K562 (cell line): ENCODE measurements around the gene GCC1. TPM values are rescaled to one million over a fixed set of nuclear protein-coding genes. Genes with fewer than 3 reads are reported as not detected.
A peak's percentile ranks its signal among the peaks of the same experiment; 100 is the strongest.

ENCODE experiments used
- ATAC-seq: fragments of 200-7000 bp; cut with Tn5 transposase; 3 replicates; pipeline ENCODE4 v1.9.1; 2020; ENCODE audit warnings: moderate library complexity
- BruUV-seq: library from RNA; stranded (reverse); fragments of 400-500 nt; replicated peaks from 2 replicates; lab custom pipeline; 2021; lab: Mats Ljungman, UMichigan
- CTCF ChIA-PET: fragments of 300-600 bp; formaldehyde crosslinking; extraction: SDS; loops from one replicate; lab custom pipeline; 2021; ENCODE audit warnings: low intra/inter-chr PET ratio; lab: Yijun Ruan, JAX
- POLR2A ChIA-PET: fragments of 300-600, 350-650 bp; sonication (Branson Sonifier 250); formaldehyde crosslinking; extraction: SDS; loops from one replicate; lab custom pipeline; 2021; ENCODE audit warnings: antibody characterized with exemption, inconsistent platforms; lab: Yijun Ruan, JAX
- DNase-seq, 4 experiments: peaks; one replicate each; pipeline versions ENCODE4 v3.0.0 to v3.0.0-alpha.2; 2011 to 2018; ENCODE audit warnings: low spot score in 3 of 4, mixed read lengths in 3 of 4; ENCODE audit errors: extremely low read depth in 1 of 4
- FAIRE-seq: peaks from 2 replicates; lab custom pipeline; 2011; peaks lifted over from hg19 to GRCh38; lab: Jason Lieb, UNC
- H2AFZ ChIP-seq: 2 replicates; pipeline ENCODE4 v1.6.0; 2011; ENCODE audit warnings: low read depth, low read length, control low read depth, inconsistent platforms
- H3K27ac ChIP-seq: fragments of 200-600 bp; 3 replicates; pipeline ENCODE4 v1.8.0; 2011; ENCODE audit warnings: low read depth, mild to moderate bottlenecking, control low read depth, inconsistent platforms, low read length, moderate library complexity, mixed read lengths; ENCODE audit errors: extremely low read depth
- H3K27me3 ChIP-seq, 2 experiments: fragments of 300-600 bp in 1 of 2; 2 replicates in 1 of 2; 3 replicates in 1 of 2; pipeline versions ENCODE4 v1.6.0 to v1.8.0; 2011; ENCODE audit warnings: inconsistent platforms in 2 of 2, low read length in 2 of 2, mild to moderate bottlenecking in 1 of 2, mixed read lengths in 1 of 2, moderate library complexity in 1 of 2; ENCODE audit not compliant: control insufficient read depth in 2 of 2, insufficient read depth in 2 of 2
- H3K36me3 ChIP-seq: fragments of 300-600 bp; 3 replicates; pipeline ENCODE4 v1.8.0; 2011; ENCODE audit warnings: mild to moderate bottlenecking, low read length, inconsistent platforms; ENCODE audit not compliant: control insufficient read depth, insufficient read depth
- H3K4me1 ChIP-seq, 2 experiments: fragments of 200-600 bp in 1 of 2; replicated peaks in 1 of 2; 2 replicates in 1 of 2; 3 replicates in 1 of 2; pipeline versions ENCODE4 v1.5.1 to v1.8.0; 2011; ENCODE audit warnings: inconsistent platforms in 2 of 2, low read length in 2 of 2, mild to moderate bottlenecking in 1 of 2, mixed read lengths in 1 of 2, moderate library complexity in 1 of 2; ENCODE audit not compliant: control insufficient read depth in 2 of 2, insufficient read depth in 2 of 2
- H3K4me2 ChIP-seq: 2 replicates; pipeline ENCODE4 v1.6.1; 2011; ENCODE audit warnings: low read length, control low read depth, inconsistent platforms, mixed read lengths; ENCODE audit not compliant: insufficient read depth
- H3K4me3 ChIP-seq: fragments of 200-600 bp; sonication (generic), shearing (Covaris generic); 2 replicates; pipeline ENCODE4 v1.5.1; 2016; ENCODE audit warnings: control low read depth, inconsistent platforms
- H3K79me2 ChIP-seq: fragments of 200-600 bp; 3 replicates; pipeline ENCODE4 v1.8.0; 2011; ENCODE audit warnings: low read length, inconsistent platforms; ENCODE audit not compliant: control insufficient read depth, insufficient read depth
- H3K9ac ChIP-seq, 2 experiments: 2 replicates each; pipeline versions ENCODE4 v1.6.0 to v1.6.1; 2011; ENCODE audit warnings: low read depth in 2 of 2, low read length in 2 of 2, control low read depth in 1 of 2, inconsistent platforms in 1 of 2, mild to moderate bottlenecking in 1 of 2, mixed read lengths in 1 of 2; ENCODE audit not compliant: insufficient read depth in 1 of 2
- H3K9me1 ChIP-seq: one replicate; pipeline ENCODE4 v1.6.0; 2011; ENCODE audit warnings: inconsistent platforms, mild to moderate bottlenecking, low read length, moderate library complexity; ENCODE audit not compliant: control insufficient read depth, insufficient read depth
- H3K9me3 ChIP-seq: replicated peaks from 2 replicates; pipeline ENCODE4 v1.5.1; 2011; ENCODE audit warnings: low read depth, low read length, inconsistent platforms; ENCODE audit not compliant: control insufficient read depth, insufficient read depth
- H4K20me1 ChIP-seq: replicated peaks from 2 replicates; pipeline ENCODE4 v1.6.1; 2011; ENCODE audit warnings: low read length, inconsistent platforms, mixed read lengths; ENCODE audit not compliant: control insufficient read depth, insufficient read depth
- ARID3B ChIP-seq: fragments of 250-450 bp; sonication (Bioruptor Pico); IDR thresholded peaks from 2 replicates; pipeline ENCODE4 v1.4.0; 2020; ENCODE audit warnings: borderline replicate concordance
- ATF6 ChIP-seq: sonication (generic); formaldehyde crosslinking; IDR thresholded peaks from 2 replicates; pipeline ENCODE4 v1.4.0; 2020; ENCODE audit warnings: mild to moderate bottlenecking, missing genetic modification reagents
- DLX4 ChIP-seq: fragments of 250-450 bp; sonication (Bioruptor Pico); IDR thresholded peaks from 2 replicates; pipeline ENCODE4 v1.6.1; 2021; ENCODE audit warnings: mild to moderate bottlenecking
- NFE2 ChIP-seq: IDR thresholded peaks from 2 replicates; pipeline ENCODE4 v1.6.1; 2014; ENCODE audit warnings: antibody characterized with exemption, low read depth
- ZNF589 ChIP-seq: fragments of 200-800 bp; sonication (Bioruptor generic); IDR thresholded peaks from 2 replicates; pipeline ENCODE4 v1.6.1; 2016; ENCODE audit warnings: low read depth, missing genetic modification characterization, missing compliant biosample characterization
- WGBS: fragments of 100-300 bp; shearing (Covaris generic); methylation state at CpG from one replicate; pipeline ENCODE4 v1.1.6; 2016; ENCODE audit warnings: low coverage, mixed read lengths; ENCODE audit not compliant: insufficient coverage; ENCODE audit errors: missing lambda C conversion rate; 5-methylcytosine and 5-hydroxymethylcytosine counted together
- in situ Hi-C: fragments of 300-500 bp; cut with MboI; formaldehyde crosslinking; loops from 4 replicates; pipeline ENCODE4 v1.15.0; 2018; ENCODE audit warnings: inconsistent platforms, mixed read lengths
- intact Hi-C: fragments of 100-400 bp; cut with micrococcal nuclease; formaldehyde crosslinking; loops from 2 replicates; pipeline ENCODE4 v1.14.2; 2022
- polyA plus RNA-seq, 8 experiments: library from polyadenylated mRNA; depleted of rRNA in 4 of 8; stranded (reverse) in 5 of 8; unstranded in 3 of 8; fragments of >200 nt; fragmentation: Nextera tagmentation in 2 of 8; fragmentation: Illumina TruSeq in 1 of 8; extraction: Ambion mirVana in 2 of 8; extraction: Trizol in 1 of 8; gene quantifications; 2 replicates each; pipeline versions ENCODE4 v1.2.1 to v1.2.3, GENCODE V29; 2011 to 2014; ENCODE audit warnings: inconsistent platforms in 1 of 8, missing spikeins in 1 of 8
- total RNA-seq, 7 experiments: library from RNA; depleted of rRNA in 6 of 7; stranded (reverse); fragments of >200 nt in 6 of 7; fragmentation: Illumina TruSeq in 2 of 7; extraction: Trizol in 2 of 7; gene quantifications; 2 replicates each; pipeline versions ENCODE4 v1.2.1 to v1.2.3, GENCODE V29; 2011 to 2021; ENCODE audit warnings: low replicate concordance in 1 of 7

Gene GCC1
- total and polyA plus RNA-seq, 9 of the 15 experiments (the other 6 are each of a cell fraction or from before 2014, with no cell fraction given): 1.9 to 19.8 (median 10.9) TPM

GRCh38 chr7:127587663-127588018 lies 2.2 kb upstream of the GCC1 start (continued):
- no peak for TF ChIP-seq DLX4 (CRISPR knock-in tag)
- TF ChIP-seq ATF6 (CRISPR knock-in tag): 0 out of 2 replicates have a peak, but pooled peaks have one; percentile 28
- TF ChIP-seq, all 486 proteins: peak for 23

GRCh38 chr7:127586346-127586745 lies 950 bp upstream of the GCC1 start:
- no peak for DNase-seq
- H3K9ac ChIP-seq: no peak overlapping the region
- peak; percentile 9; the same call in 1 of the 2 replicates for TF ChIP-seq ZNF589 (CRISPR knock-in tag)
- TF ChIP-seq NFE2: no peak
- TF ChIP-seq ARID3B (CRISPR knock-in tag): no peak
- TF ChIP-seq, all 486 proteins: peak for 1
- in situ Hi-C loops (no loop called here), intact Hi-C loops (loop anchor here (5.0 kb wide), 1 partner anchor 66 kb away; the partner anchor contains the start of gene SND1)
- peaks cover 43% of the 10 kb centered on the region for H3K36me3 ChIP-seq
- H3K4me1 ChIP-seq: peaks cover 28 to 55% of the 10 kb centered on the region in 2 experiments; a peak in 4 of 5 replicates
- ATAC-seq: no peak
- H3K9me3 ChIP-seq: peaks cover 6% of the 10 kb centered on the region; the same call in 1 of the 2 replicates
- peaks cover 10% of the 10 kb centered on the region for H3K9me1 ChIP-seq
- H3K27me3 ChIP-seq: no peaks in the 10 kb centered on the region
- no peak overlapping the region for H3K4me3 ChIP-seq
- H3K79me2 ChIP-seq: peaks cover 34% of the 10 kb centered on the region
- H3K4me2 ChIP-seq: no peak overlapping the region; the same call in 1 of the 2 replicates
- no peak for FAIRE-seq
- peak overlapping the region; percentile 58; the same call in 1 of the 3 replicates for H3K27ac ChIP-seq
- POLR2A ChIA-PET: interaction anchor here (1.5 to 1.8 kb wide), 2 partner anchors 23 to 65 kb away, joined by 7 to 9 read pairs; no protein-coding TSS in a partner anchor
- 60% methylated on average over 2 of the region's 2 CpGs for WGBS
- CTCF ChIA-PET: no interaction called here
- peak overlapping the region; percentile 97 for H2AFZ ChIP-seq
- H4K20me1 ChIP-seq: peaks cover 6% of the 10 kb centered on the region
- no TSS peak for BruUV-seq
